ENCODE measurements around the gene LGMN. TPM values are rescaled to one million over a fixed set of nuclear protein-coding genes. Genes with fewer than 3 reads are reported as not detected.
"Not testable (repeated sequence)": the region's sequence is repeated elsewhere in the genome, so short reads cannot be mapped to it uniquely, and the experiment has no call there.

Gene LGMN
- polyA plus RNA-seq, 1 experiment = 112 TPM

DNA sequence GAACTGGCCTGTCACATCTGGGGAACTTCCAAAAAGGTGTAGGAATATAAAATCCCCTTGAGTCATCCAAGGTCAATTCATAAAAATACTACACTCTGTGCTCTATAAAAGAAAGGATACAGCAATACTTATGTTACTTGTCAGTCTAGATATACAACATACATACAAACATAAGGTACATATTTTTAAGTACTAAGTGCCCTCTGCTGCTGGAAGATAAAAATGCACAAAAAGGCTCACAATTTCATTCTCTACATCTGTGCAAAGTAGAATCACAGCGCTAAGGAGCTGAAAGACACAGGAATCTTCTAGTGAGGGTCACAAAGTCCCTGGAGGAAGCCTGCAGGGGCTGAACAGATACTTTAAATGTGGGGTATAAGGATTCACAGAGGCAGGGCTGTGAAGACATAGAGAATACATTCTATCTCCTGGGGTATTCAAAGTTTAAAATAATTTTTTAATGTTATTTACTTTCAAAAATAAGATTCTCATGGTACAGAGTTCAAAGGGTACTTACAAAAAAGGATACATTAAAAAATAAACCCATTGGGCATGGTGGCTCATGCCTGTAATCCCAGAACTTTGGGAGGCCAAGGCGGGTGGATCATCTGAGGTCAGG is 35.5 kb upstream of the LGMN start:
- no peak for DNase-seq (ENCODE audit: low read depth)
- ChIA-PET CTCF (interaction anchor here (0.6 to 6.3 kb wide), 16 partner anchors 9 to 656 kb away, joined by 3 to 67 read pairs (median 4); partner anchors contain the start of genes GOLGA5 and LGMN), POLR2A (no interaction called here)
- H3K4me3 ChIP-seq (ENCODE audit: low read depth, low read length) = no peak overlapping the region
- H3K36me3 ChIP-seq (ENCODE audit: control insufficient read depth, insufficient read depth, low read length) = no peaks in the 10 kb centered on the region
- TF ChIP-seq, protein P1, sequence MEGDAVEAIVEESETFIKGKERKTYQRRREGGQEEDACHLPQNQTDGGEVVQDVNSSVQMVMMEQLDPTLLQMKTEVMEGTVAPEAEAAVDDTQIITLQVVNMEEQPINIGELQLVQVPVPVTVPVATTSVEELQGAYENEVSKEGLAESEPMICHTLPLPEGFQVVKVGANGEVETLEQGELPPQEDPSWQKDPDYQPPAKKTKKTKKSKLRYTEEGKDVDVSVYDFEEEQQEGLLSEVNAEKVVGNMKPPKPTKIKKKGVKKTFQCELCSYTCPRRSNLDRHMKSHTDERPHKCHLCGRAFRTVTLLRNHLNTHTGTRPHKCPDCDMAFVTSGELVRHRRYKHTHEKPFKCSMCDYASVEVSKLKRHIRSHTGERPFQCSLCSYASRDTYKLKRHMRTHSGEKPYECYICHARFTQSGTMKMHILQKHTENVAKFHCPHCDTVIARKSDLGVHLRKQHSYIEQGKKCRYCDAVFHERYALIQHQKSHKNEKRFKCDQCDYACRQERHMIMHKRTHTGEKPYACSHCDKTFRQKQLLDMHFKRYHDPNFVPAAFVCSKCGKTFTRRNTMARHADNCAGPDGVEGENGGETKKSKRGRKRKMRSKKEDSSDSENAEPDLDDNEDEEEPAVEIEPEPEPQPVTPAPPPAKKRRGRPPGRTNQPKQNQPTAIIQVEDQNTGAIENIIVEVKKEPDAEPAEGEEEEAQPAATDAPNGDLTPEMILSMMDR (IDR thresholded peaks at IDR 0.05; ENCODE audit: insufficient read depth, low read depth, low read length) = peak; percentile 60
- no peaks in the 10 kb centered on the region for H3K27me3 ChIP-seq (ENCODE audit: control insufficient read depth, insufficient read depth, low read length)

DNA sequence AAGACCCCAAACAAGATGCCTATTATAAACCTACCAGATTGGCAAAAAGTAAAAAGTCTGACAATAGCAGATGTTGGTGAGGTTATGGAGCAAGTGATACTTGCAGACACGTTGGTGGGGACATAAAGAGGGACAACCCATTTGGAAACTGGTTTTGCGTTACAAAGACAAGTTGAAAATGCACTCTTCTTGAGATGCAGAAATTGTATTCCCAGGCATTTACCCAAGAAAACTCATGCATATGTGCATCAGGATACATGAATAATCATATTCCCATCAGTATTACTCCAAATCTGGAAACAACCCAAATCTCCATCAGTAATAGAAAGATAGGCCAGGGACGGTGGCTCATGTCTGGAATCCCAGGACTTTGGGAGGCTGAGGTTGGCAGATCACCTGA is 32.9 kb upstream of the LGMN start:
- H3K4me3 ChIP-seq (ENCODE audit: low read depth, low read length) = no peak overlapping the region
- no peak for DNase-seq (ENCODE audit: low read depth)
- H3K36me3 ChIP-seq (ENCODE audit: control insufficient read depth, insufficient read depth, low read length) = no peaks in the 10 kb centered on the region
- ChIA-PET CTCF (interaction anchor here (1.1 to 2.4 kb wide), 4 partner anchors 67 to 99 kb away, joined by 4 to 18 read pairs (median 11); no protein-coding TSS in a partner anchor), POLR2A (no interaction called here)
- H3K27me3 ChIP-seq (ENCODE audit: control insufficient read depth, insufficient read depth, low read length) = no peaks in the 10 kb centered on the region
- TF ChIP-seq, protein P1 (IDR thresholded peaks at IDR 0.05; ENCODE audit: insufficient read depth, low read depth, low read length) = no peak

DNA sequence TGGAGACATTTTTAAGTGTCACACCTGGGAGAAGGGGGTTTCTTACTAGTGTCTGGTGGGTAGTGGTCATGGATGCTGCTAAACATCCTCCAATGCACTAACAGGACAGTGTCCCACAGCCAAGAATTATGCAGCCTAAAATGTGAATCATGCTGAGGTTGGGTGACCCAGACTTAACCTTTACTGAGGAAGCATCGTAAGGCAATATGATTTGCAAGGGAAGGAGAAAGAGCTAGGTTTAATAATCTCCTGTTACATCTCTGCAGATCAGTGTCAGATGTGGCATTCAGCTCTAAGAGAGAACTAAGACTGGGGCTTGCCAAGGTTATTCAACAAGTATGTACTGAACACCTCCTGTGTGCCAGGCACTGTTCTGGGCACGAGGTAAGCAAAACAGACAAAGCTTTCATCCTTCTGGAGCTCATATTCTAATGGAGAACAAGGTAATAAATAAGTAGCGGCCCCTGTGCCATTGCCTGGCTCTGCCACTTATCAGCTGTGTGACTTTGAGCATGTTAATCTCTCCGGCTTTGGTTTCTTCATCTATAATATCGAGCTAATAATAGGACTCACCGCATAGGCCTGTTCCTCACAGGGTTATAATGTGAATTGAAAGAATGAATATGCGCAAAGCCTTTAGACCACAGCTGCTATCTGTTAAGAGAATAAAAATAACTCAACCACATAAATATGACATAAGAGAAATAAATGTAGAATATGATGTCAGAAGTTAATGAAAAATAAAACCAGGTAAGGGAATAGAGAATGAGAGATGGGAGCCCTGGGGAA is 32.2 kb upstream of the LGMN start:
- Histone ChIP-seq H3K27me3 (ENCODE audit: control insufficient read depth, insufficient read depth, low read length) (no peaks in the 10 kb centered on the region), H3K4me3 (ENCODE audit: low read depth, low read length) (no peak overlapping the region), H3K36me3 (ENCODE audit: control insufficient read depth, insufficient read depth, low read length) (no peaks in the 10 kb centered on the region)
- POLR2A ChIA-PET = interaction anchor here (0.5 to 0.7 kb wide), 4 partner anchors 13 to 1968 kb away, joined by 3 to 11 read pairs (median 4); no protein-coding TSS in a partner anchor
- no peak for DNase-seq (ENCODE audit: low read depth)
- CTCF ChIA-PET = interaction anchor here (1.1 to 2.4 kb wide), 7 partner anchors 9 to 100 kb away, joined by 3 to 18 read pairs (median 5); no protein-coding TSS in a partner anchor
- TF ChIP-seq, protein P1 (IDR thresholded peaks at IDR 0.05; ENCODE audit: insufficient read depth, low read depth, low read length) = no peak

DNA sequence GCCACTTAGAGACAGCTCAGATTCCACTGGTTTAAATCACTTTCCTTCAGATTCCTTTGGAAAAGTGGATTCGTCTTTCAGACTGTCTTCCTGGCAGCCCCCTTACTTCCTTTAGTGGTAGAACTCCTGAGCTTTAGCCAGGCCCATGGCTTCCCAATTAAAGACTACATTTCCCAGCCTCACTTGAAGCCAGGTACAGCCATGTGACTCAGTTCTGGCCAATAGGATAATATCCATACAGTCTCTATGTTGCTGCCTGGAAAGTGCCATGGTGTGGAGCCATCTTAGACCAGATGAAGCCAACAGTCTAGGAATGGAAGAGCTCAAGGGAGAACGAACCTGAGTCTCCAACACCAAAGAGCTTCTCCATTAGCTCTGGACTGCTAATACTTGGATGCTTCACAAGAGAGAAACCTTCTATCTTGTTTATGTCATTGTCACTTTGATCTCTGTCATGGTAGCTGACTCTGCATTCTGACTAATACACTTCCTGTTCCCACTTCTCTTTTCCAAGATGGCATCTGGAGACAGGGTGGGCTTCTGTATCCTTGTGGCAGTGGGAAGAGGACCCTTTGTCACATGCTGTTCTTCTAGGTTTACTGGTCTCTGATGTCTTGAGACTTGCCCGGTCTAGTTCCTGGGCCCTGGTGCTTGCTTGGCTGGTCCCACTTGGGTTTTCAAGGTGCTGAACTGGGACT is 30.6 kb upstream of the LGMN start:
- H3K27me3 ChIP-seq (ENCODE audit: control insufficient read depth, insufficient read depth, low read length); POLR2A ChIA-PET; H3K4me3 ChIP-seq (ENCODE audit: low read depth, low read length); H3K36me3 ChIP-seq (ENCODE audit: control insufficient read depth, insufficient read depth, low read length); DNase-seq (ENCODE audit: low read depth): not testable (repeated sequence)
- CTCF ChIA-PET = interaction anchor here (1.2 to 2.0 kb wide), 2 partner anchors 64 to 92 kb away, joined by 3 to 18 read pairs; no protein-coding TSS in a partner anchor

DNA sequence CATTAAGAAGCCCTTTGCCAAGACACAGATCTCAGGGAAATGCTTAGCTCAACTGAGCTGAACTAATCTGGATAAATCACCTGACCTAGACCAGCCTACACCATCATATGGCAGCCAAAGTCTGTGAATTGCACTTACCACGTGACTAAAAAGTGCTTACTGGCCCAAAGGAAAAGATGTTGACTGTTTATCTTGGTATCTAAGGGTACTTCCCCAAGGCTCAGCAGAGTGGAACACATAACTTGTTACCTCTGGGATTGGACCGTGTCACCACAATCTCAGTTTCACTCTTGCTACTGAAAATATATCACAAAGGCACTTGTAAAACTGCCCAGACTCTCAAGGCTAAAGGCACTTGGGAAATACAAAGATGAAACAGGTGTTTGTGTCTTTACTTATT is 26.9 kb upstream of the LGMN start:
- POLR2A ChIA-PET; H3K36me3 ChIP-seq (ENCODE audit: control insufficient read depth, insufficient read depth, low read length); DNase-seq (ENCODE audit: low read depth); H3K4me3 ChIP-seq (ENCODE audit: low read depth, low read length); H3K27me3 ChIP-seq (ENCODE audit: control insufficient read depth, insufficient read depth, low read length): not testable (repeated sequence)
- CTCF ChIA-PET = interaction anchor here (1.6 kb wide), 1 partner anchor 88 kb away, joined by 3 read pairs; no protein-coding TSS in a partner anchor

DNA sequence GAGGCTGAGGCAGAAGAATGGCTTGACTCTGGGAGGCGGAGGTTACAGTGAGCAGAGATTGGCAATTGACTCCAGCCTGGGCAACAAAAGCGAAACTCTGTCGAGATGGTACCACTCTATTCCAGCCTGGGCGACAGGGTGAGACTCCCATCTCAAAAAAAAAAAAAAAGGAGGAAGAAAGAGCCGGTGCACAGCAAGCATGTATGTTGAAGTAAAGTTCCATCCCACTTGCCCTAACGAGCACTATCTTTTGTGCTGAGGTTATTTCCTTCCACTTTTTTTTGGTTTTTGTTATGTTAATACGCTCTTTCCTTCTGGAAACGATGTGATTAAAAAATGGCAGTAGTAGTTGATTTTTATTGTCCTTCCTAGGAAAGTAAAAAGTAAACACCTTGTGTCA is 26.1 kb upstream of the LGMN start:
- H3K27me3 ChIP-seq (ENCODE audit: control insufficient read depth, insufficient read depth, low read length) = no peaks in the 10 kb centered on the region
- ChIA-PET POLR2A (no interaction called here), CTCF (no interaction called here)
- no peak overlapping the region for H3K4me3 ChIP-seq (ENCODE audit: low read depth, low read length)
- TF ChIP-seq, protein P1 (IDR thresholded peaks at IDR 0.05; ENCODE audit: insufficient read depth, low read depth, low read length) = no peak
- no peak for DNase-seq (ENCODE audit: low read depth)
- H3K36me3 ChIP-seq (ENCODE audit: control insufficient read depth, insufficient read depth, low read length) = no peaks in the 10 kb centered on the region
